ENCODE results near the gene MAP1S. TPM values are rescaled to one million over a fixed set of nuclear protein-coding genes. Genes with fewer than 3 reads are reported as not detected.

MAP1S gene
- total RNA-seq, 2 donors from 2014 or later = 59.5 to 69.9 TPM

DNA sequence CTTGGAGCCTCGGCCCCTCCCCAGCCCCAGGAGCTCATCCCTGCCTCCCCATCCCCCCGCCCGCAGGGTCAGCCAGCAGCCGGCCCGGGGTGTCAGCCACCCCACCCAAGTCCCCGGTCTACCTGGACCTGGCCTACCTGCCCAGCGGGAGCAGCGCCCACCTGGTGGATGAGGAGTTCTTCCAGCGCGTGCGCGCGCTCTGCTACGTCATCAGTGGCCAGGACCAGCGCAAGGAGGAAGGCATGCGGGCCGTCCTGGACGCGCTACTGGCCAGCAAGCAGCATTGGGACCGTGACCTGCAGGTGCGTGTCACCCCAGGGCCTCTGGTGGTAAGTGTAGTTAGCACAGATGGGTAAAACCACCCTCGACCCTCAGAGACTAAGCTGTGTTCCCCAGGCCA, 13.8 kb downstream of the MAP1S start:
- no peaks in the 10 kb centered on the region for H3K9me3 Mint-ChIP-seq
- no peak for ATAC-seq (replicated peaks in 1 of 2)
- no peak for DNase-seq
- no peak overlapping the region for H3K4me3 Mint-ChIP-seq
- H3K27ac Mint-ChIP-seq = no peak overlapping the region
- peaks cover 2 to 18% of the 10 kb centered on the region in 2 donors for H3K36me3 Mint-ChIP-seq (ENCODE audit: insufficient read depth in 2 of 2)
- peaks cover 27% of the 10 kb centered on the region for H3K4me1 Mint-ChIP-seq (ENCODE audit: low read depth)
- H3K27me3 Mint-ChIP-seq (ENCODE audit: low read depth) = no peaks in the 10 kb centered on the region

- Mint-ChIP-seq H3K4me1 (ENCODE audit: low read depth) (peaks cover 33% of the 10 kb centered on the region), H3K9me3 (no peaks in the 10 kb centered on the region), H3K27me3 (ENCODE audit: low read depth) (no peaks in the 10 kb centered on the region), H3K36me3 (ENCODE audit: insufficient read depth in 2 of 2) (peaks cover 2 to 18% of the 10 kb centered on the region in 2 donors), H3K4me3 (no peak overlapping the region), H3K27ac (no peak overlapping the region)
- DNase-seq (no peak), ATAC-seq (replicated peaks in 1 of 2) (no peak)
Observed at GRCh38 chr19:17734146-17734545, 14.9 kb downstream of the MAP1S start.

- no peak for ATAC-seq (replicated peaks in 1 of 2)
- no peaks in the 10 kb centered on the region for H3K27me3 Mint-ChIP-seq (ENCODE audit: low read depth)
- H3K9me3 Mint-ChIP-seq = no peaks in the 10 kb centered on the region
- H3K4me3 Mint-ChIP-seq = no peak overlapping the region
- peaks cover 28% of the 10 kb centered on the region for H3K4me1 Mint-ChIP-seq (ENCODE audit: low read depth)
- DNase-seq = no peak
- H3K27ac Mint-ChIP-seq = no peak overlapping the region
- peaks cover 2 to 14% of the 10 kb centered on the region in 2 donors for H3K36me3 Mint-ChIP-seq (ENCODE audit: insufficient read depth in 2 of 2)
Observed at GRCh38 chr19:17735410-17735809, 16.1 kb downstream of the MAP1S start.

GRCh38 chr19:17737690-17738153, 18.4 kb downstream of the MAP1S start:
- Mint-ChIP-seq H3K9me3 (no peaks in the 10 kb centered on the region), H3K36me3 (ENCODE audit: insufficient read depth in 2 of 2) (peaks cover 0 to 2% of the 10 kb centered on the region in 2 donors), H3K27ac (no peak overlapping the region), H3K4me3 (no peak overlapping the region), H3K27me3 (ENCODE audit: low read depth) (no peaks in the 10 kb centered on the region), H3K4me1 (ENCODE audit: low read depth) (peaks cover 8% of the 10 kb centered on the region)
- ATAC-seq (replicated peaks in 1 of 2) (no peak), DNase-seq (no peak)

DNA sequence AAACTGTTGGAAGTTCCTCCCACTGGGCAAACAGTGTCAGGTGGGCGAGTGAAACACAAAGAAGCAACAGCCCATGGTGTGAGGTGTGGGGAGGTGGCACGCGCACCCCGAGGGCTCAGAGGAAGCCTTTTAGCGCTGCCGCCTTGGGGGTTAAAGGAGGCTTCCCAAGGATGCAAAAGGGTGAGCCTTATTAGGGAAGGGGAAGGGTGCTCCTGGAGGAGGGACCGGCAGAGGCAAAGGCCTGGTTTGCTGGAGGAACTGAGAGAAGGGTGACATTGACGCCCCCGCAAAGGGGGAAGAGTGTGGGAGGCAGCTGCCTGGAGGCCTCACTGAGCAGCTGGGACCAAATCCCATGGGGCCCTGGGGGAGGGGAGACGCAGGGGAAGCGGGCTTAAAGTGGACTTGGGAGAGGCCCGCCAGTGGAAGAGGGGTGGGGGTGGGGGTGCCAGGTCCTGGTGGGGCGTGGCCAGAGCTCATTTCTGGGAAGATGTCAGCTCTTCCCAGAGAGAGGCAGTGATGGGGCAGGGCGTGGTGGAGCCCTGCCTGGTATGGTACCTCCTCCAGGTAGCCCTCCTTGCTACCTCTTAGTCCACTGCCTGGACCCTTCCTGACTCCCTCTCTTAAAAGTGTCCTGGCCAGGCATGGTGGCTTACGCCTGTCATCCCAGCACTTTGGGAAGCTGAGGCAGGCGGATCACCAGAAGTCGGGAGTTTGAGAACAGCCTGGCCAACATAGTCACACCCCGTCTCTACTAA, 20.0 kb downstream of the MAP1S start:
- H3K27ac Mint-ChIP-seq = no peak overlapping the region

DNA sequence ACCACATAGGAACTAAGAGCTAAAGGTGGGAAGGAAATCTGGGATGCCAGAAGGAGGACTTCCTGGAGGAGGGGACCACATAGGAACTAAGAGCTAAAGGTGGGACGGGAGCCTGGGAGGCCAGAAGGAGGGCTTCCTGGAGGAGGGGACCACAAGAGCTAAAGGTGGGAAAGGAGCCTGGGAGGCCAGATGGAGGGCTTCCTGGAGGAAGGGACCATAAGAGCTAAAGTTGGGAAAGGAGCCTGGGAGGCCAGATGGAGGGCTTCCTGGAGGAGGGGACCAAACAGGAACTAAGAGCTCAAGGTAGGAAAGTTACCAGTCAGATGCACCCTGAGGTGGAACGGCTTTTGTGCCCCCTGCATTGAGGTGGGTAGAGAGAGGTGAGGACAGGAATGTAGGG, 22.2 kb downstream of the MAP1S start:
- Mint-ChIP-seq H3K27ac (no peak overlapping the region), H3K4me1 (ENCODE audit: low read depth) (peaks cover 15% of the 10 kb centered on the region), H3K4me3 (no peak overlapping the region), H3K36me3 (ENCODE audit: insufficient read depth in 2 of 2) (no peaks in the 10 kb centered on the region), H3K27me3 (ENCODE audit: low read depth) (no peaks in the 10 kb centered on the region), H3K9me3 (no peaks in the 10 kb centered on the region)
- no peak for ATAC-seq (replicated peaks in 1 of 2)
- no peak for DNase-seq

More for the DNA sequence above, 20.0 kb downstream of the MAP1S start:
- no peaks in the 10 kb centered on the region for H3K27me3 Mint-ChIP-seq (ENCODE audit: low read depth)
- peaks cover 13% of the 10 kb centered on the region for H3K4me1 Mint-ChIP-seq (ENCODE audit: low read depth)
- no peaks in the 10 kb centered on the region for H3K9me3 Mint-ChIP-seq
- H3K36me3 Mint-ChIP-seq (ENCODE audit: insufficient read depth in 2 of 2) = no peaks in the 10 kb centered on the region
- H3K4me3 Mint-ChIP-seq = no peak overlapping the region
- DNase-seq (no peak), ATAC-seq (replicated peaks in 1 of 2) (no peak)

GRCh38 chr19:17743874-17744580, 24.7 kb downstream of the MAP1S start:
- Mint-ChIP-seq H3K4me1 (ENCODE audit: low read depth) (peaks cover 31% of the 10 kb centered on the region), H3K4me3 (no peak overlapping the region), H3K36me3 (ENCODE audit: insufficient read depth in 2 of 2) (no peaks in the 10 kb centered on the region), H3K27ac (peak overlapping the region; percentile 35), H3K9me3 (no peaks in the 10 kb centered on the region), H3K27me3 (ENCODE audit: low read depth) (no peaks in the 10 kb centered on the region)
- DNase-seq (peak; percentile 29 to 34), ATAC-seq (replicated peaks in 1 of 2) (no peak)

- H3K27ac Mint-ChIP-seq = peak overlapping the region; percentile 65
- no peaks in the 10 kb centered on the region for H3K9me3 Mint-ChIP-seq
- peak; percentile 88 to 92 for ATAC-seq (replicated peaks in 1 of 2)
- DNase-seq = peak; percentile 97 to 98
- peak overlapping the region; percentile 97 to 99 for H3K4me3 Mint-ChIP-seq
- H3K27me3 Mint-ChIP-seq (ENCODE audit: low read depth) = no peaks in the 10 kb centered on the region
- H3K36me3 Mint-ChIP-seq (ENCODE audit: insufficient read depth in 2 of 2) = peaks cover 3 to 4% of the 10 kb centered on the region in 2 donors
- peaks cover 55% of the 10 kb centered on the region for H3K4me1 Mint-ChIP-seq (ENCODE audit: low read depth)
Observed at GRCh38 chr19:17747205-17748098, 28.2 kb downstream of the MAP1S start.

- ATAC-seq (replicated peaks in 1 of 2) = no peak
- H3K27me3 Mint-ChIP-seq (ENCODE audit: low read depth) = no peaks in the 10 kb centered on the region
- peak overlapping the region; percentile 79 for H3K27ac Mint-ChIP-seq
- DNase-seq = no peak
- H3K9me3 Mint-ChIP-seq = no peaks in the 10 kb centered on the region
- peak overlapping the region; percentile 97 to 99 for H3K4me3 Mint-ChIP-seq
- H3K36me3 Mint-ChIP-seq (ENCODE audit: insufficient read depth in 2 of 2) = peaks cover 3 to 8% of the 10 kb centered on the region in 2 donors
- H3K4me1 Mint-ChIP-seq (ENCODE audit: low read depth) = peaks cover 57% of the 10 kb centered on the region
Observed at GRCh38 chr19:17748884-17749638, 29.8 kb downstream of the MAP1S start.

DNA sequence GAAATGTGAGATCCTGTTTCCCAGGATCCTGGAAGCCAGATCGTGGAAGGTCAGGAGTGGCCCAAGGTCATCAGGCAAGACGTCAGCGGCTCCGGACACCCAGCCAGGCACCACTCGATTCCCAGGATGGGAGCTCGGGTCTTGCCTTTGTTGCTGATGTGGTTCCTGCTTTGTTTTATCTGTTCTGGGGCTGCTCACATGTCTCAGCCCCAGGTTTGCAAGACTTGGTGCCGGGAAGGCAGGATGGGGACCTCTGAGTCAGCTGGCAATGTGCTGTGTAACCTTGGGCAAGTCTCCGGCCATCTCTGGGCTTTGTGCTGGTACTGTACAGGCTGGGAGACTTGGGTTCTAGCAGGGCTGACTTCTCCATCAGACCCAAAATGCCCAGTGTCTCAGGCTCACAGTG, 30.6 kb downstream of the MAP1S start:
- no peaks in the 10 kb centered on the region for H3K9me3 Mint-ChIP-seq
- peak; percentile 38 to 47 for DNase-seq
- peaks cover 3 to 8% of the 10 kb centered on the region in 2 donors for H3K36me3 Mint-ChIP-seq (ENCODE audit: insufficient read depth in 2 of 2)
- no peaks in the 10 kb centered on the region for H3K27me3 Mint-ChIP-seq (ENCODE audit: low read depth)
- H3K4me3 Mint-ChIP-seq = peak overlapping the region; percentile 97 to 99
- ATAC-seq (replicated peaks in 1 of 2) = no peak
- H3K27ac Mint-ChIP-seq = peak overlapping the region; percentile 79
- H3K4me1 Mint-ChIP-seq (ENCODE audit: low read depth) = peaks cover 61% of the 10 kb centered on the region

GRCh38 chr19:17751103-17751911, 32.0 kb downstream of the MAP1S start, which contains the start of gene FCHO1:
TSS of gene FCHO1 (plus strand) at chr19:17751477. CDS start at chr19:17755165, 3,688 bp downstream.
- H3K4me1 Mint-ChIP-seq (ENCODE audit: low read depth) = peaks cover 74% of the 10 kb centered on the region
- peak within 1 kb of the TSS; percentile 97 to 99 for H3K4me3 Mint-ChIP-seq
- peak within 1 kb of the TSS; percentile 98 for H3K27ac Mint-ChIP-seq
- peaks cover 3 to 9% of the 10 kb centered on the region in 2 donors for H3K36me3 Mint-ChIP-seq (ENCODE audit: insufficient read depth in 2 of 2)
- H3K27me3 Mint-ChIP-seq (ENCODE audit: low read depth) = no peaks in the 10 kb centered on the region
- no peaks in the 10 kb centered on the region for H3K9me3 Mint-ChIP-seq
- ATAC-seq (replicated peaks in 1 of 2) = peak; percentile 74 to 80
- DNase-seq = peak; percentile 88 to 92
